Measurements from ENCODE around the gene STYXL2. TPM values are rescaled to one million over a fixed set of nuclear protein-coding genes. Genes with fewer than 3 reads are reported as not detected.
A peak's percentile ranks its signal among the peaks of the same experiment; 100 is the strongest.

The STYXL2 gene
- total RNA-seq = under 1 TPM; 0.07 to 0.24 TPM

DNA sequence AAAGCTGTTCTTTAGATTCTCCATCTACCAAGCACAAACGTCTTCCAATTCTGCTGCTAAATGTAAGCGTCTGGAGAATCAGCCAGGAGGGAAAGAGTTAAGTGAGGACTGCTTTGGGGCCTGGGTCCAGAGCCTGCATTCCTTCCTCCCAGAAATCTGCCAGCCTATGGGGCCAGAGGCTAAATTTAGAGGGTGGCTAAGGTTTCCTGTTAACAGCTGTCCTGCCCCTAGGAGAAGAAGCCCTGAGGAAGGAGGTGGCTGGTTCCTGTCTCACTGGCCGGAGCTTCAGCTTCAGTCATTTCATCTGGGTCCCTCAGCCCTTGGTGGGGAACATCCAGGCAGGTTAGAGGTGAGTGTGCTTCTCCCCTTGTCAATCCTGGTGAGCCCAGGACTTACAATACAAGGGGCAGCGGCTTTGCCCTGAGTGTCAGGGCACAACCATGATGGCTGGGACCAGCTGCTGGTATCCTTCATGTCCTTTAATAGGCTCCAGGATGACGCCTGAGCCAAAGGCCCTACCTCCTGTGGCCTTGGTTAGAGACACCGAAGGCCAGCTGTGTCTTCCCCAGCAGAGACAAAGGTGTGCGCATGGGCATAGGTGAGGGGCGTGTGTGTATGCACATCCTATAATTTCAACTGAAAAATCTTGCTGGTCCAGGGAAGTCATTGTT lies at the start of gene STYXL2:
TSS of gene STYXL2 (plus strand) at position 230 of the 671 bp plus-strand sequence. CDS start 775 bp downstream, outside the sequence.
- H3K4me1 Mint-ChIP-seq (ENCODE audit: low read depth) = peaks cover 31% of the 10 kb centered on the region
- H3K27me3 Mint-ChIP-seq (ENCODE audit: low read depth) = no peaks in the 10 kb centered on the region
- peak within 1 kb of the TSS; percentile 14 for H3K27ac Mint-ChIP-seq
- no peak for ATAC-seq (replicated peaks in 1 of 2)
- H3K4me3 Mint-ChIP-seq = no peak within 1 kb of the TSS
- H3K36me3 Mint-ChIP-seq (ENCODE audit: insufficient read depth in 2 of 2) = peaks cover 0 to 2% of the 10 kb centered on the region in 2 donors
- DNase-seq = no peak
- no peaks in the 10 kb centered on the region for H3K9me3 Mint-ChIP-seq

DNA sequence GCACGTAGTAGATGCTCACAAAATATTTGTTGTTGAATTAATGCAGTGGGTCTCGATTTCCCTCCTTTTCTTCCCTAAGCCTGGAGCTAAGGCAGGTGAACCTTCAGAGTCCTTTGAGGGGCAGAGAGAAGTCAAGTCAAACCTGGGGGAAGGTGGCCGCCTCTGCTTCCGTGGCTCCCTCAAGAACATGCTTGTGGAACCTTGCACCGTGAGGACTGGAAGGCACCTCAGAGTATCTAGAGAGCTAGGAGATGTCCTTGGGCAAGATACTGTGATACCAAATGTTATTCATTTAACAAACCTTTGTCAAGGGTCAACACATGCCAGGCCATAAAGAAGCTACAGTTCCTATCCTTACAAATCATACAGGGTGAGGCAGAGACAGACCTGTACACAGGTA lies 42.0 kb upstream of the STYXL2 start:
- H3K9me3 Mint-ChIP-seq = no peaks in the 10 kb centered on the region
- no peak overlapping the region for H3K27ac Mint-ChIP-seq
- no peaks in the 10 kb centered on the region for H3K27me3 Mint-ChIP-seq (ENCODE audit: low read depth)
- H3K36me3 Mint-ChIP-seq (ENCODE audit: insufficient read depth in 2 of 2) = no peaks in the 10 kb centered on the region
- ATAC-seq (replicated peaks in 1 of 2) (no peak), DNase-seq (no peak)
- no peaks in the 10 kb centered on the region for H3K4me1 Mint-ChIP-seq (ENCODE audit: low read depth)
- no peak overlapping the region for H3K4me3 Mint-ChIP-seq

DNA sequence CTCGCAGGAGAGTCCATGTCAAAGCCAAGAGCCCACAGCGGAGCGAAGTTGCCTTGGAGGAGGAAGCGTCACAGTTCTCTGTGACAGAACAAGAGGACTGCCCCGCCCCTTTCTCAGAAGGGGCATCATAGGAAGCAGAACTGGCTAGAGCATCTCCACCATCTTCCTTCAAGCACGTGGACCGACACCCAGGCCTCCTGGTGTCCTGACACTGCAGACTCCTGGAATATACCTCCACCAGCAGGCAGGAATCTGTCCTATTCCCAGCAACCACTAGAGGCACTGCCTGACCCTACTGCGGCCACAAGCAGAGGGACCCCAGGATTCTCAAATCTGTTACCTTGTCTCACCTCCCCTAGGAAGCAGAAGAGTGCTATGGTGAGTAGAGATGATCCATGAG lies 41.5 kb upstream of the STYXL2 start:
- Mint-ChIP-seq H3K27ac (no peak overlapping the region), H3K36me3 (ENCODE audit: insufficient read depth in 2 of 2) (no peaks in the 10 kb centered on the region), H3K4me3 (no peak overlapping the region), H3K9me3 (no peaks in the 10 kb centered on the region), H3K4me1 (ENCODE audit: low read depth) (no peaks in the 10 kb centered on the region), H3K27me3 (ENCODE audit: low read depth) (no peaks in the 10 kb centered on the region)
- DNase-seq (no peak), ATAC-seq (replicated peaks in 1 of 2) (no peak)

DNA sequence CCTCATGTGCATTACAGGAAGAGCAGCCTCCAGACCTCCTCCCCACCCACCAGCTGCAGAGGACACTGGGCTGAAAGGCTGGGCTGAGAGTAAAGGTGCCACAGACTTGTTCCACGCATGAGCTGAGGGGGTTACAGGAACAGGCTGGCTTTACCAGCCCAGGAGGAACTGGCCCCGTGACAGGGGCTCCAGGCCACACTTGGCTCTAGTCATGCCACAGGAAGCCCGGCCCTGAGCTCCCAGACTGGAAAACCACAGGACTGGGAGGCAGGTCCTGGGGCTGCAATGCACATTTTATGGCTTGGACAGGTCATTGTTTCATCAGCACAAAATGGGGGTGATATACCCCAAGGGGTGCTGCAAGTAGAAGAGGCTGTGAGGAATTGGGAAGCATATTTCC lies 39.3 kb upstream of the STYXL2 start:
- Mint-ChIP-seq H3K27me3 (ENCODE audit: low read depth) (no peaks in the 10 kb centered on the region), H3K9me3 (no peaks in the 10 kb centered on the region), H3K4me1 (ENCODE audit: low read depth) (peaks cover 10% of the 10 kb centered on the region), H3K4me3 (no peak overlapping the region), H3K36me3 (ENCODE audit: insufficient read depth in 2 of 2) (no peaks in the 10 kb centered on the region), H3K27ac (no peak overlapping the region)
- DNase-seq (no peak), ATAC-seq (replicated peaks in 1 of 2) (no peak)

DNA sequence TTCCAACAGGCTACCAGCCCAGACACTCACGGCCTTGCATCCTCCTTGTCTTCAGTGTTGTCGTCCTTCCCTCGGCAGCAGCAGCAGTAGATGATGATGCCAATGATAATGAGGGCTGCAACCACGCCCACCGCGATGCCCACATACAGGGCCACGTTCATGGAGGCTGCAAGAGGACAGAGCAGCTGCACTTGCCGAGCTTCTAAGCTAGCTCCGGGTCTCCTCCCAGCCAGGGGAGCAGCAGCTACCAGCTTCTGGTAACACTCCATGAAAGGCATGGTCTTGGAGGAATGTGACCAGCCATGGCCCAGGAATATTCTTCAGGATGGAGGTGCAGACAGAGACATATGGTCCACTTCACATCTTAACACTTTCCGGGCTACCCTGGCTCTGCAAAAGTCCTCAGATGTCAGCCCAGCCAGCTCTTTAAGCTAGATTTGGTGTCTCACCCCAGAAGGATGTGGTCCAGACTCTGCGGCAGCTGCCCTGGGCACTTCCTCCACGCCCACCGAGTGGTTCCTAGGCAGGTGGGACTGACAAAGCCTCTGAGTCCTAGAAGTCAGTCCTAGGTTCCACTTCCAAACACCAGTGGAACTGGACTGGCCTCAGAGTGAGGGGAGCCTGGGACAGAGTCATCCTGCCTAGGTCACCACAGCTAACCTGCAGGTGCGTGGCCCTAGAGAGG lies 38.8 kb upstream of the STYXL2 start:
- Mint-ChIP-seq H3K4me3 (no peak overlapping the region), H3K4me1 (ENCODE audit: low read depth) (peaks cover 12% of the 10 kb centered on the region), H3K27ac (no peak overlapping the region), H3K27me3 (ENCODE audit: low read depth) (no peaks in the 10 kb centered on the region), H3K9me3 (no peaks in the 10 kb centered on the region), H3K36me3 (ENCODE audit: insufficient read depth in 2 of 2) (no peaks in the 10 kb centered on the region)
- DNase-seq = no peak
- ATAC-seq (replicated peaks in 1 of 2) = no peak

DNA sequence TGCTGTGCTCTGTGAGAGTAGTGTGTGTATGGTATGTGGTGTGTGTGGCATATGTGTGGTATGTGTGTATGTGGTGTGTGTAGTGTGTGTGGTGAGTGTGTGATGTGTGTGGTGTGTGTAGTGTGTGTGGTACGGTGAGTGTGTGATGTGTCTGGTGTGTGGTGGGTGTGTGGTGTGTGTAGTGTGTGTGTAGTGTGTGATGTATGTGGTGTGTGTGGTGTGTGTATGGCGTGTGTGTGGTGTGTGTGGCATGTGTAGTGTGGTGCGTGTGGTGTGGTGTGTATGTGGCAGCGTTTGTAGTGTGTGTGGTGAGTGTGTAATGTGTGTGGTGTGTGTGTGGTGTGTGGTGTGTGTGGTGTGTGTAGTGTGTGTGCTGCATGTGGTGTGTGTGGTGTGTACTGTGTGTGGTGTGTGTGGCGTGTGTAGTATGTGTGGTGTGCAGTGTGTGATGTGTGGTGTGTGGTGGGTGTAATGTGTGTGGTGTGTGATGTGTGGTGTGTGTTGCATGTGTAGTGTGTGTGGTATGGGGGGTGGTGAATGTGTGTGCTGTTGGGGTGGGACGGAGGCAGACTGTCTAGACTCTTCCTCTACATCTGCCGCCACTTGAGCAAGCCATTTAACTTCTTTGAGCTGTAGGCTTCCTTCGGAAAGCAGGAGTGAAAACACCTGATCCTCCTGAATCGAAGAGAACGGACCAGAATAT lies 37.2 kb upstream of the STYXL2 start:
- Mint-ChIP-seq H3K4me3 (no peak overlapping the region), H3K9me3 (no peaks in the 10 kb centered on the region), H3K27ac (no peak overlapping the region), H3K4me1 (ENCODE audit: low read depth) (peaks cover 12% of the 10 kb centered on the region), H3K36me3 (ENCODE audit: insufficient read depth in 2 of 2) (no peaks in the 10 kb centered on the region), H3K27me3 (ENCODE audit: low read depth) (no peaks in the 10 kb centered on the region)
- no peak for DNase-seq
- ATAC-seq (replicated peaks in 1 of 2) = peak in 1 of 2 donors; percentile 30

DNA sequence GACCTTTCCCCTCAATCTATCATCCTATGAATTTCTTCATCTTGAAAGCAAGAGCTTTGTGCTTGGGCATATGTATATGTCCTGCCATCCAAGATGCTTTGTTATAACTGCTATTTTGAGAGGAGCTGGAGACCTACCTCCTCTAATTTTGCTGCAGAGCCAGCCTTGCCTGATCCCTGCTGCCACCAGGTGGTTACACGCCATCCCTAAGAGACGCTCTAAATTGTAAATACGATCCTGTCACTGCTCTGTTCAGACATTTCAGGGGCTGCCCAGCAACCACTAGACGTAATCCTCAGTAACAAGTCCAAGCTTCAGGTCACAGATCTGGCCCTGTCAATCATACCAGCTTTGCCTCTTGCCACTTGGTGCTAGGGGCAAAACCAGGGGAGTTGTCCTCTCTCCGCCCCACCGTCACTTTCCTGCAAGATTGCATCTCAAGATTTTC lies 36.6 kb upstream of the STYXL2 start:
- no peaks in the 10 kb centered on the region for H3K27me3 Mint-ChIP-seq (ENCODE audit: low read depth)
- peak; percentile 44 to 47 for DNase-seq
- no peak overlapping the region for H3K4me3 Mint-ChIP-seq
- H3K9me3 Mint-ChIP-seq = no peaks in the 10 kb centered on the region
- no peaks in the 10 kb centered on the region for H3K36me3 Mint-ChIP-seq (ENCODE audit: insufficient read depth in 2 of 2)
- H3K27ac Mint-ChIP-seq = no peak overlapping the region
- H3K4me1 Mint-ChIP-seq (ENCODE audit: low read depth) = peaks cover 12% of the 10 kb centered on the region
- ATAC-seq (replicated peaks in 1 of 2) = peak; percentile 64 to 69

DNA sequence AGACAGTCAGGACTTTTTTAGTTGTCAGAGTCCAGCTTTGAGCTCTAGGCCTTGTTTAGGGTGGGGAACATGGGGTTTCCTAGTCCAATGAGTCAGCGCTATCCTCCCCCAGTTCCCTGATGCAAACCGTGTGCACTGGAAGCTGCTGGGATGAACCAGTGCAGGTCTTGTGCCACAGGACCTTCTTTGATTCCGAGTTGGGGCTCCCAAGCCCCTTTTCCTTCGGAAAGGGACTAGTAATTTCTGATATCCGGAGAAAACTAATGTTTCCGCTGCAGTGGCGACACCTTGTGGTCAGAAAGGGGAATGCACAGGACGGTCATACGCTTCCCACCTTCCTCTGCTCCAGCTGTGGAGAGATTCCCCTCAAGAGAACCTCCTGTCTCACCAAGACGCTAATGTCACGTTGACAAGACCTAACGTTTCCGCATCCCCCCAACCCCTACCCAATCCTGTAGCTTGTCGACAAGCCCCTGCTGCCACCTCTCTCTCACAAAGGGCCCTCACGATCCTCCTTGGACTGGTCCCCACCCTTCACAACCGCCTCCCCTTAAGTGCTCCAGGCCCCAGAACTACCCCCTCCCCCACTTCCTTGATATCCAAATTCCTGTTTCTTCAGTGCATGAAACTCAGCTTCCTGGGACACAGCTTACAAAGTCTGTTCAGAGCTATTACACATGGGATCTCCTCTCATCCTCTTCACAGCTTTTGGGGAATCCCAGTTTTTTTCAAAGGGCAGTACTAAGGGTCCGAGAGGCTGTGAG lies 34.6 kb upstream of the STYXL2 start:
- Mint-ChIP-seq H3K4me3 (peak overlapping the region in 1 of 2 donors; percentile 49), H3K27me3 (ENCODE audit: low read depth) (no peaks in the 10 kb centered on the region), H3K36me3 (ENCODE audit: insufficient read depth in 2 of 2) (no peaks in the 10 kb centered on the region), H3K27ac (no peak overlapping the region), H3K9me3 (no peaks in the 10 kb centered on the region), H3K4me1 (ENCODE audit: low read depth) (peaks cover 12% of the 10 kb centered on the region)
- DNase-seq = peak; percentile 72 to 76
- peak; percentile 59 to 63 for ATAC-seq (replicated peaks in 1 of 2)

DNA sequence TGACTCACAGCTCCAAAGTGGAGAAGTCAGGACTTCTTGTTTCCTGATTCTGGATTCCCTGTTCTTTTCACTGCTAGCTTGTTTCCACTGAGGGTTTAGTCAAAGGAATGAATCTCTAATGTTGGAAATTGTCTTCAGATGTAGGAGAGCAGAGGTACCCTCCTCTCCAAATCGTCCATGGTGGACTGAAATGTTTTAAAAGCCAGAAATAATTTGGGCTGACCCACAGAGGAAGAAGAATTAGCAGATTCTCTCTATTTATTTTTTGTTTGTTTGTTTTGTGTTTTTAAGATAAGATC lies 34.1 kb upstream of the STYXL2 start:
- Mint-ChIP-seq H3K4me3 (no peak overlapping the region), H3K27me3 (ENCODE audit: low read depth) (no peaks in the 10 kb centered on the region), H3K36me3 (ENCODE audit: insufficient read depth in 2 of 2) (no peaks in the 10 kb centered on the region), H3K27ac (no peak overlapping the region), H3K9me3 (no peaks in the 10 kb centered on the region), H3K4me1 (ENCODE audit: low read depth) (peaks cover 12% of the 10 kb centered on the region)
- DNase-seq = no peak
- no peak for ATAC-seq (replicated peaks in 1 of 2)

DNA sequence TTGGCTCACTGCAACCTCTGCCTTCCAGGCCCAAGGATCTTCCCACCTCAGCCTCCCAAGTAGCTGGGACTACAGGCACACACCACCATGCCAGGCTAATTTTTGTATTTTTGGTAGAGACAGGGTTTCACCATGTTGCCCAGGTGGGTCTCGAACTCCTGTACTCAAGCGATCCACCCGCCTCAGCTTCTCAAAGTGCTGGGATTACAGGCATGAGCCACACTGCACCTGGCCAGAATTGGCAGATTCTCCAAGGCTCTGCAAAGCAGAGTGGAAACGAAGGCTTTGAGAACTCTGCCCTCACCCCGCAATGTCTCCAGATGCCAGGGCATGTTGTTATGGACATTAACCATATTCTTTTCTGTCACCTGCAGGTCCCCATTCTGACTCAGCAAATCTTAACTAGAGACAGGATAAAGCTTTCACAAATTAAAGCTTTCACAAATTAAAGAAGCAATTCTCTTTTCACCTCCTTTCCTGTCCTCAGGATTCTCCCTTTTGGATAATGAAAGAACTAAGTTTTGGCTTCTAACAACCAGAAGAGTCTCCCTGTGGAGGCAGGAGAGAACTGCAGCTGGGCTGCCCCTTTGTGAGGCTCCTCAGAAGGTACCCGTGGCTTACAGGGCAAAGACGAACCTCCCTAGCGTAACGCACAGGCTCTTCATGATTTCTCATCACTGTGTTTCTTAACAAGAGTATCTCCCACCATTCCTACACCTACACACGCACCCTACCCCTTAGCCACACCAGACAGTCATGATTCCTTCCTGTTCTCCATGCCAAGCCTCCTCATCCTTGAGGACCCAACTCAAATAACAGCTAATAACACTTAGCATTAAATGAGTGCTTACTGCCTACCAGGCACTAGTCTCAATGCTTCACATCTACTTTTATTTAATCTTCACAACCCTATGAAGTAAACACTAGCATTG lies 33.5 kb upstream of the STYXL2 start:
- DNase-seq (no peak), ATAC-seq (replicated peaks in 1 of 2) (no peak)
- Mint-ChIP-seq H3K27ac (no peak overlapping the region), H3K4me1 (ENCODE audit: low read depth) (peaks cover 12% of the 10 kb centered on the region), H3K27me3 (ENCODE audit: low read depth) (no peaks in the 10 kb centered on the region), H3K9me3 (no peaks in the 10 kb centered on the region), H3K4me3 (no peak overlapping the region), H3K36me3 (ENCODE audit: insufficient read depth in 2 of 2) (no peaks in the 10 kb centered on the region)

DNA sequence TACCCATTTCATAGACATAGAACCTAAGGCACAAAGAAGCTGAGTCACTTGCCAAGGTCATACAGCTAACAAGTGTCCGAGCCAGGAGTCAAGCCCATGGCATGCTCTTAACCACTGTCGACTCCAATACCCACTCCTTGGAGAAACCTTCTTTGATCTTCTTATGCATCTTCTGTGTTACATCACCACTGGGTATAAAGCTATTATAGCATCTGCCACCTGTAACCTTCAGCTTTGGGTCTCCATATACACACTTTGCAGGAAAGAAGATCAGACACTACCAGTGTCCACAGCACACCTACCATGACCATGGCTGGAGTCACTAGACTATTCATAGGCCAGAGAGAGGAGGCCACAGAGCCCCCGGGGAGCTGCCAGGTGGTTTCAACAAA lies 32.8 kb upstream of the STYXL2 start:
- Mint-ChIP-seq H3K27ac (no peak overlapping the region), H3K36me3 (ENCODE audit: insufficient read depth in 2 of 2) (no peaks in the 10 kb centered on the region), H3K9me3 (no peaks in the 10 kb centered on the region), H3K4me3 (no peak overlapping the region), H3K27me3 (ENCODE audit: low read depth) (no peaks in the 10 kb centered on the region), H3K4me1 (ENCODE audit: low read depth) (peaks cover 12% of the 10 kb centered on the region)
- no peak for ATAC-seq (replicated peaks in 1 of 2)
- no peak for DNase-seq

DNA sequence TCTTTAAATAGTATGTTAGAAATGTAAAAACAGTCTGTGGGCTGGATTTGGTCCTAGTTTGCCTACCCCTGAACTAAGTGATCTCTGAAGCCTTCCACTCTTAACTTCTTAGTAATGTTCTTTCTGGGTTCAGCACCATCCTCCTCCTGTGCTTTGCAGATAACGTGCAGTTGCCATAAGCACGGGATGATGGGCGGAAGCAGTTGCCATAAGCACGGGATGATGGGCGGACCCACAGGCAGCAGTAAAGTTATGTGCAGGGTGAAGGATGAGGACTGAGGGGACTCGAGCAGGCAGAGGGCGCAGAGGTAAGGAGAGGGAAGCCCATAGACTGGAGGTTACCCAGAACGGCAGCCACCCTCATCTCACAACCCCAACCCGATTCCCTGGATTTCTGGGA lies 29.3 kb upstream of the STYXL2 start:
- Mint-ChIP-seq H3K36me3 (ENCODE audit: insufficient read depth in 2 of 2) (no peaks in the 10 kb centered on the region), H3K27me3 (ENCODE audit: low read depth) (no peaks in the 10 kb centered on the region), H3K27ac (no peak overlapping the region), H3K4me3 (no peak overlapping the region), H3K4me1 (ENCODE audit: low read depth) (peaks cover 1% of the 10 kb centered on the region), H3K9me3 (no peaks in the 10 kb centered on the region)
- ATAC-seq (replicated peaks in 1 of 2) (no peak), DNase-seq (no peak)

Measured in activated T-cell treated with anti-CD3 and anti-CD28 coated beads, Interleukin-2, amount 50 U/mL, for 72 hours (primary cell).